OCI-LY3 (cell line): Measurements from ENCODE around the gene TESK2.

ENCODE experiments used
- CTCF ChIP-seq: fragments of 200-600, 300-600 bp; sonication (generic); IDR thresholded peaks from 2 replicates; pipeline ENCODE4 v1.5.1; 2014; ENCODE audit warnings: antibody characterized with exemption, low read length, low read depth
- EZH2phosphoT487 ChIP-seq: fragments of 200-600 bp; shearing (Covaris generic); IDR thresholded peaks from 2 replicates; pipeline ENCODE4 v1.6.1; 2018; ENCODE audit warnings: antibody characterized with exemption, mixed run types, low read depth

GRCh38 chr1:45332346-45332720 lies 158.6 kb downstream of the TESK2 start:
- TF ChIP-seq CTCF (no peak), EZH2phosphoT487 (no peak)
